Activated CD4-positive, alpha-beta T cell treated with anti-CD3 and anti-CD28 coated beads for 1 hour (primary cell): ENCODE results near the gene P4HB.

Experiments used
- DNase-seq: peaks from one replicate; pipeline ENCODE4 v3.0.0-alpha.2; 2020

Gene P4HB

DNA sequence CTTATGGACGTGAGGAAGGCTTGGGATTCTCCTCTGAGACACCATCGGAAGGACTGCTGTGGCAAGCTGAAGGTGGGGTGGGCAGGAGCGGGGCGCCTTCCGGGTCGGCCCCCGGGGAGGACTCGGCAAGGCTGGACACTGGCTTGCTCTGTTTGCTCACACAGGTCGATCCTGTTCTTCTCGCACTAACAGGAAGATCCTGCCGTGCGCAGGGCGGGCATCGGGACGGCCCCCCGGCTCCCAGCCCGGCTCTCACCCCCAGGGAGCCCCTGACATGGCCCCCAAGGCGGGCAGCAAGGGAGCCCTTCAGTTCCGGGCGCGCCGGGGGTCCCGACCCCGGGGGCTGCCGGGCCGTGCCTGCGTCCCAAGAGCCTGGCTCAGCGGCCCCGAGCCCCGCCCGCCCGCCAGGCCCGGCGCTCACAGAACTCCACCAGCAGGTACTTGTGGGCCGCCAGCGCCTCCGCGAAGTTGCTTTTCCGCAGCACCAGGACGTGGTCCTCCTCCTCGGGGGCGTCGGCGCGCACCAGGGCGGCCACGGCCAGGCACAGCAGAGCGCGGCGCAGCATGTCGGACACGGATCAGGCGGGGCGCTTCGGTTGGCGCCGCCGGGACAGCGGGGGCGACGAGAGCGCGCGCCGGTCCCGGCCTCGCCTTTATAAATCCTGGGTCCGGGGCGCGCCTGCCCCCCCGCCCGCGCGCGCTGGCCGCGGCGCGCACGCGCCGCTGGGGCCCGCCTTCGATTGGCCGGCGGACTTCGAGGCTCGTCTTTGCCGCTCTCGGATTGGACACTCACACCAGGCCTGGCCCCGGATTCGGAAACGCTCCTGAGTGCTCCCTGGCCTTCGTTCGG lies at the start of gene P4HB:
Gene P4HB (minus strand): TSS at position 630 of the 850 bp plus-strand sequence. CDS start 64 bp downstream, at position 566.
- DNase-seq: no peak

DNA sequence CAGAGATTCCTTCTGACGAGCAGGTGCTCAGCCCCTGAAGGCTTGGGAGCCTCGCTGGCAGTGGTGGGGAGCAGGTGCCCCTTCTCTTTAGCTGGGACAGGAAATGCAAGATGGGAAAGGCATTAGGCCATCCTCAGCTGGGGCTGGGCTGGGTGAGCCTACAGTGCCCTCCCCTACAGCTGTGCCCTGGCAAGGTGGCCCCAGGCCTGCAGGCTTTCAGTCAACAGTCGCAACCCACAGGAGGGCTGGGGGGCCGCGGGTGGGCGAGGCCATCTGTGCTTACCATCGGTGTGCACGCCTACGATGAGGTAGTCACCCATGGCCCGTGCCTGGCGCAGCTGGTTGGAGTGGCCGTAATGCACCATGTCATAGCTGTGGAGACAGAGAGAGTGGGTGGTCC lies 48.9 kb upstream of the P4HB start:
- DNase-seq: no peak

DNA sequence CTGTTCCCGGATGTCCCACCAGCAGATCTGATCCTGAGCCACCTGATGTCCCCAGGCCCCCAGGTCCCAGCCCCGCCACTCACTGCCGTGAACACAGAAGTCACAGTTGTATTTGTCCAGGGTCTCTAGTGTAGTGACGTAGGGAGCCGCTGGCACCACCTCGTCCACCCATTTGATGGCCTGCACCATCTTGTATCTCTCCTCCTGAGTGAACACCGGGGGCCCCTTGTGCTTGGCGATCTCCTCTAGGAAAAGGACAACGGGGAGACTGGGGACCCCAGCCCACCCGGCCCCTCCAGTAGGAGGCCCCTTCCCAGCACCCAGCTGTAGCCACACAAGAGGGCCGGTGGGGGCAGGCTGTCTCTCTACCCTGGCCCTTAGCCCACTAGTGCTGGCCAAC lies 48.5 kb upstream of the P4HB start:
- DNase-seq: no peak

DNA sequence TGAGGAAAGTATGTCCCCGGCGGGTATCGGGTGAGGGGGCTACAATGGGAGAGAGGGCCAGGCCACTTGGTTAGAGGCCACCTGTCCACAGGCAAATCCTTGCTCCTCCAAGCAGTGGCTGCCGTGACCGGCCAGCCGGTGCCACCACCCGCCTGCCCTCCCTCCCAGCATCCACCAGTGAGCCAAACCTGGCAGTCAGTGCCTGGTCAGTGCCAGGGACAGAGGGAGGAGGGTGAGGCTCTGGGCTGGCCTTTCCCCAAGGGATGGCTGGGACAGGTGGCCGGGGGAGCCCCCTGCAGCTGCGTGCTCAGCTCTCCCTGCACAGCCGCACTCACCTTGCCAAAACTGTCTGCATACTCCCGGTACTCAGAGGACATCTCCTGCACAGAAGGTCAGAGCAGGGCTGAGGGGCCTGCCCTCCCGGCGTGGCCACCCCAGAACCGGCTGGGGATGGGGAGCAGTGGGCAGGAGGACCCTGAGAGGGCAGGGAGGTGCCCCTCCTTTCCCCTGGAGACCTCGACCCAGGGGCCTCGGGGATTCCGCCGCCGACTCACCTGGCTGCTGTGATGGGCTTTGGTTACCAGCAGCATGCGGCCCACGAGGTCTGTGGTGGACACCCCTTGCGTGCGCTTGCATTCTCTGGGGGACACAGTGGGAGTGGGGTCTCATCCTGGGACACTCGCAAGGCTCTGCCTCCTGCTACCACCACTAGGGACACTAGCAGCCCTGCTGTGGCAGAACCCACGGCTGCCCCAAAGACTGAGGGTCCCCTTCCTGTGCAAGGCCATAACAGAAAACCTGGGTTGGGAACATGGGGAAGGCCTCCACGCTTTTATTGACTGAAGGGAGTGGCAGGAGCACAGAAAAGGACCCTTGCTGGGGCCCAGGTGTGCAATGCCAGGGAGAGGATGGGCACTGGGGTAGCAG lies 47.1 kb upstream of the P4HB start:
- DNase-seq: no peak

DNA sequence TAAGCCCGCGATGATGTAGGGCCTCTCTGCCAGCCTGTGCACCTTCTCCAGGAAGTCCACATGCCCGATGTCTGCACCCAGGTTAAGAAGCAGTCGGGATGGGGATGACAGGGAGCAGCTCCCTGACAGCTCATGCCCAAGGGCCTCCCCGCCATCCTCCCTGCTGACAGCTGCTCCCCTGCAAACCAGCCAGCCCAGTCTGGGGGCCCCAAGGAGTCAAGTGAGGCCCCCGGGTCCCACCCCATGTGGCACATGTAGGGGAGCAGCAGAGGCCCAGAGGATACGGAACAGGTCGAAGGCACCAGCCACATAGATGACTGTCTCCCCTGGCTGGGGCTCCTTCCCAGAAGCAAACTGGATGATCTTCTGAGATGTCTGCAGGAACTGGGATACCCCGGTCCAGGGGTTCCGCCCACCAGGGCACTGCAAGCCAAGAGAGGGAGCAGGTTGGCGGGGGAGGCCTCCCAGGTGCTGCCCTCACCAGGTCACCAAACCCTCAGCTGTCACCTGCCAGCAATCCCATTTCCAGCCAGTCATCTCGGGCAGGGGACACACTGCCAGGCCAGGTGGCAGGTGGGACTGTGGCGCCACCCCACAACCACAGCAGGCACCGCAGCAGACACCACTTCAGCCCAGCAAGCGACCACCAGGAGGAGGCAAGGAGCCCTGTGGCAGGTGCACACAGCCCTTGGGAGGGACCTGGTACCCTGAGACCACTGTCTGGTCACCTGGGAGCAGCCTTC lies 46.3 kb upstream of the P4HB start:
- no peak for DNase-seq

DNA sequence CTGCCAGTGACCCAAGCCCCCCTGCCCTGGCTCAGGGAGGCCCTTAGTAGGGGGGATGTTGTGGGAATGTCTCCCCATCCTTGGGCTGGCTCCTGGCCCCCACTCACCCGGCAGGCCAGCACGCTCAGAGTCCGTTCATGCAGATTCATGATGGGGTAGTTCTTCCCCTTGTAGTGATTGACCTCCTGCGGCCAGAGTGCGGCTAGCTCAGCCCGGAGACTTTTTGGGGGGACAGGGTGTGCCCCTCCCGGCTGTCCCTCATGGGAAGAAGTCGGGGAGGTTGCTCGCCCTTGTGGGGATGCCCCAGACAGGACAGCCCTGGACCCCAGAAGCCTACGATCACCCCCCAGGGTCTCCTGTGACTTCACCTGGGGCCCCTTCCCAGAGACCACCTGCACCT lies 45.7 kb upstream of the P4HB start:
- DNase-seq: no peak

DNA sequence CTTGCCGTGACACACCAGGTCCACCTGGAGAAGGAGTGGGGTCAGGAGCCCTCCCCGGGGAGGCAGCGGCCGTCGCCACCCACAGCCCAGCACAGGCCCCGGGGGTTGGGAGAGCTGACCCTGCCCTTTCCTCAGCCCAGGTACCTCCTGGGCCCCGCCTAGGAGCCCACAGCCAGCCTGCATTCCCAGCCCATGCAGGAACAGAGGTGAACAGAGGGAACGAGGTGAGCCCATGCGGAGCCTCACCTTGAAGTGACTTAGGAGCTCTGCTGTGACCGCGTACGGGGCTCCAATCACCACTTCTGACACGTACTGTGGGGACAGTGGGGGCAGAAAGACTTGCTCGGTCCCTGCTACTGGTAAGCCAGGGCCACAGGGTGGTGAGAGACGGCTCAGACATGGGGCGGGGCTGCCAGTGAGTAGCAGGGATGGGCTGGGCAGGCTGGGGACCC lies 45.1 kb upstream of the P4HB start:
- no peak for DNase-seq

DNA sequence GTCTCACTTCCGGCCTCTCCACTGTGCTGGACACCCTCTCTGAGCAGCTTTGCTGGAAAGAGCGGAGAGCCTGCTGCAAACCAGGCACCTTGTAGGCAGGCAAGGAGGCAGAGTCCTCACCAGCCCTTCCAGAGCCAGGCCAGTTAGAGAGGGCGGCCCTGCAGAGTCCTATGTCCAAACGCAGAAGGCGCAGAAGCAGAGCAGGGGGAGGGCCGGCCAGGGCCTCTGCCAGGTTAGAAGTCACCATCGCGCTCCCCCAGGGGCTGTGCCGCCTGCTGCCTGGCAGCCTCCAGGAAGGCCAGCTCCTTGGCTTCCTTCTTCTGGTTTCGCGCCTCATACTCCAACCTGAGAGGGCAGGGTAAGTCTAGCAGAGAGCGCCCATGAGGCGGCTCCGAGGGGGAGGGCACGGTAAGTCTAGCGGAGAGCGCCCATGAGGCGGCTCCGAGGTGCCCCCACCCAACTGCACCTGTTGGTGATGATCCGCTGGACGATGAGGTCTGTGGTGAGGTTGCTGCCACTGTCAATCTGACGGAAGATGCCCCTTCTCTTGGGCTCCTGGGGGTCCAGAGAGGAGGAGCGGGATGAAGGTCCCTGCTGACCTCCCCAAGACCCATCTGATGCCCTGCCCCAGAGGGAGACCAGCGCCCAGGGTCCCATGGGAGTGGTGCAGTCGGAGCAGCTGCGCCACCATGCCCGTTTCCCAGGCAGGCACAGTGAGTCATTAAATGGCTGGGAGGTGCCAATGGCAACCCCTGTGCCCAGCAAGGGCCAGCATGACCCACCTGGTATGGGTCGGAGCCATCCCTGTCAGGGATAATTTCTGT lies 44.5 kb upstream of the P4HB start:
- DNase-seq: no peak

DNA sequence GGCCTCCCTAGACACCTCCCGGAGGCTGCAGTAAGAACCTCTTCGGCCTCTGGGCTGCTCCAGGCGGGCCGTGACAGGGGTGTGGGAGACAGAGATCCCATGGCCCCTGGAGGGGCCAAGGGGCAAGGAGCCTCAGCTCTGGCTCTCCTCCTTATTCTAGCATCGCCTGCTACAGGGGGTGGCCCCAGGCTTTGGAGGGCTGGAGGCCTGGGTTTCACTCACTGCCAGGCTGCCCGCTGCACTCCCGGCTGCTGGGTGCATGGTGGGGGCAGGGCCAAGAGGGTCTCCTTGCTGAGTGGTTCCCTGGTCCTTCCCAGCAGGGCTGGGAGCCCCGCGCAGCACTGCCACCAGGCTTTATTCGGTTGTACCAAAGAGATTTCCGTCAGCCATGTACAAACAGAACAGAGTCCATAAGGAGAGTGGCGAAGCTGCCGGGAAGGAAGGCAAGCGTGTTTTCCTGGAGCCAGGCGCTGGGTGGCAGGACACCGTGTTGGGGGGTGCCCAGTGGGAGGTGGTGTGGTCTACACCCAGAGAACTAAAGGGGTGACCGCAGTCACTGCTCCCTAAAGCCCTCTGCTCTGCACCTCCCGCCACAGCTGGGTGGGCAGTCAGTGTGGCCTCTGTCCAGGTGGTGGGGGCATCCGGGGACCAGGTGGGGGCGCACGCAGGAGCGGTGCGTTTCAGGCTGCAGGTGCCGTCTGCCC lies 43.7 kb upstream of the P4HB start:
- DNase-seq: no peak

DNA sequence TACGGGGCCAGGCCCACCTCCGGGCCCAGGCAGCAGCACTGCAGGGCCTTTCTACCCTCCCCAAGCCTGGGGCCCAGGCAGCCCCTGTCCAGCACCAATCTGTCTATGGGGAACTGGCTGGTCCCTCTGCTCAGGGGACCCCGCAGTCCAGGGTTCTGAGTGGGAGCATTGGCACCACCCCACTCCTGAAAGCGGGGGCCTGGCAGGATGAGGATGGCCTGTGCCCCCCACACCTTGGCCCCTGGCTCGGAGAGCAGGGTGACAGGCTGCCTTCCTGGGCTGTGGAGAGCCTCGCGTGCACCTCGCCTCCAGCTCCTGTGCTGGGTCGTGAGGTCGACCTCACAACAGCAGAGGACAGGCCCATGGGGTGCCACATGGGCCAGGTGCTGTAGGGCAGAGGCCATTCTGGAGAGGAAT lies 43.1 kb upstream of the P4HB start:
- no peak for DNase-seq

DNA sequence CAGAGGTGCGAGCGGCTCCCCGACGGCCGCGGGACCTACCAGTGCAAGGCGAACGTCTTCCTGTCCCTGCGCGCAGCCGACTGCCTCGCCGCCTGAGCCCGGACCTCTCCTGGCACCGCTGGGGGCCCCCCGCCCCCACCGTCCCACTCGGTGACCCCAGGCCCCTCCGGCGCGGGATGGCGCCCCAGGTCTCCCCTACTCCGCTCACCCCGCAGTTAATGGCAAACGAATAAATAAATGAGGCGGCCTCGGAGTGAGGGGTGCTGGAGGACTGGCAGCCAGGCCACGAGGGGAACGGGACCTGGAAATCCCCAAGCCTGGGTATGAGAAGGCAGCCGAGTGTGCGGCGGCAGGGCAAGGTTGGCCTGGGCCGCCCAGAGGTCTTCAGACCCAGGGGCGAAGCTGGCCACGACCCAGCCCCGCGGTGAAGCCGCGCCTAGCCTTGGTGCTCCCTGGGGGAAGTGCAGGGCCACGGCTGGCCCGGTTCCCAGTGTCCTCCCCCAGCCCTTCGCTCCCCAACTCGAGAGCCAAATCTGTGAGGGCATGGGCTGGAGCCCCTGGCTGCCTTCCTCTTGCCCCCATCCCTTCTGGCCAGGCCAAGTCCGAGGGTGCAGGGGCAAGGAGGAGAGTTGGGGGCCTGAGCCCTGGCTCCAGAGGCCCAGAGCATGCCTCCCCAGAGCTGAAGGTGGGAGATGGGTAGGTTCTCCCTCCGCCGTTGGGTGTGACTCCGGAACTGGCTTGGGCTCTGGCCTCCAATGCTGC lies 42.5 kb upstream of the P4HB start:
- DNase-seq: no peak

DNA sequence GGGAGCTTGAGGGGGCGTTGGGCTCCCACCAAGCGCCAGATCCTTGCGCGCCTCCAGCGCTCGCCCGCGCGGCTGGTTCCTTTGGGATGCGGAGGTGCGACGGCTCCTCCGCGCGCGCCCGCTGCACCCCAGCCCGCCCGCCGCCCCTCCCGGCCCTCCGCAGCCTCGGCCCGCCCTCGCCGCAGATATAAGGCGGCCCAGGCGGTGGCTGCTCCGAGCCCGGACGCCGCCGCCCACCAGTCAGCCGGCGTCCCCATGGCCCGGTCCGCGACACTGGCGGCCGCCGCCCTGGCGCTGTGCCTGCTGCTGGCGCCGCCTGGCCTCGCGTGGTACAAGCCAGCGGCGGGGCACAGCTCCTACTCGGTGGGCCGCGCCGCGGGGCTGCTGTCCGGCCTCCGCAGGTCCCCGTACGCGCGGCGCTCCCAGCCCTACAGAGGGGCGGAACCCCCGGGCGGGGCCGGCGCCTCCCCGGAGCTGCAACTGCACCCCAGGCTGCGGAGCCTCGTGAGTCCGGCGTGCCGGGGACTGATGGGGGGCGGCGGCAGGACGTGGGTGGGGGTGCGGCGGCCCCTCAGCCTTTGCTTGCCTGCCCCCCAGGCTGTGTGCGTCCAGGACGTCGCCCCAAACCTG lies 41.8 kb upstream of the P4HB start, which contains the start of gene NPB:
Gene NPB (plus strand): TSS at position 216 of the 630 bp plus-strand sequence. CDS start 40 bp downstream, at position 256.
- no peak for DNase-seq

DNA sequence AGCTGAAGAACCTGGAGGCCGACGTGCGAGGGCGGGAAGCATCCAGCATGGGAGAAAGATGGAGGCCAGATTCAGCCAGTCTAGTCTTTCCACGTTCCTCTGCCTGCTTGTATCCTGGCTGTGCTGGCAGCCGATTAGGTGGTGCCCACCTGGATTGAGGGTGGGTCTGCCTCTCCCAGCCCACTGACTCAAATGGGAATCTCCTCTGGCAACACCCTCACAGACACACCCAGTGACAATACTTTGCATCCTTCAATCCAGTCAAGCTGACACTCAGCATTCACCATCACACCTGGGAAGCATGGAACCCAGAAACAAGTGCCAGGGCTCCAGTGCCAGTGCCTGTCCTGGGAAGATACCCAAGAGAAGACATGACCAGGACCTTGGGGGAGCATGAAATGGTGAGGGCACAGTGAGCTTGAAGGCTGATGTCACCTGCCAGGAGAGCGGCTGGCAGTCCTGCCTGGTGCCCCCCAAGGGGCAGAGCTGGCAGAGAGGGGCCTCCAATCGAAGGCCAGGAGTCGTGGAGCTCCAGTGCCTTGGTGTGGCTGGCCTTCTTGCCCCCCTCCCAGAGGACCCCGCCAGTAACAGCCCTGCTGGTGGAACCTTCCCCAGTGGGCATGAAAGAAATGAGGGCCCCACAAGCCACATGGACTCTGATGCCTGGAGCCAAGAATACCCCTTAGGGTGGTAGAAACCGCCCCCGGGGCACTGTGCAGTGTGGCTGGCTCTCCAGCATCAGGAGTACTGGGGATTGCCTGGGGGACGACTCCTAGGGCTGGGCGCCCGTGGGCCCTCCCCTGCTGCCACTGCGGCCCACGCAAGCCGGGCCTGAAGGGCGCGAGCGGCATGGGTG lies 41.1 kb upstream of the P4HB start:
- no peak for DNase-seq

DNA sequence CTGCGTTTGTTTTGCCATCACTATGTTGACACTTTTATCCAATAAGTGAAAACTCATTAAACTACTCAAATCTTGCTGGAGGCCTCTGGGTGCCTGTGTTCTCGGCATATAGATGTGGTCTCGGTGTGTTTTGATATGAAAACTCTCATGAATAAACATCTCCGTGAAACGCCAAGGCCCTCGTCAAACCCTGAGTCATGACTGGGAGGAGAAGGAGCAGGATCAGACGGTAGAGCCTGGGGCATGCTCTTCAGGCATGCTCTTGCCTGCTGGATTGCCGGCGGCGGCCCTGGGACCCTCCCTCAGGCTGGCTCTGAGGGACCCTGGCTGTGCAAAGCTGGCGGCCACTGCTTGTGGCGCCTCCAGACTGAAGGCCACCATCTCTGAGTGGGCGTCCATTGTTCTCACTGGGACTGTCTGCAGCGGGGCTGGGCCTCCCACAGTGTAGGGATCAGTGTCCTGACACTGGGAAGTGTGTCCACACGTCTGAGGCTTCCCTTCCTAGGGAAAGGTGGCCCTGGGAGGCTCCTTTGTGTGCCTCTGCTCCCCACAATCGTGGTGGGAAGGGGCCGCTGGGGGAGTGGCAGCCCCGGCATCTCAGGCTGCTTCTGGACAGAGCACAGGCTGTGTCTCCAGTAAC lies 40.0 kb upstream of the P4HB start:
- no peak for DNase-seq

DNA sequence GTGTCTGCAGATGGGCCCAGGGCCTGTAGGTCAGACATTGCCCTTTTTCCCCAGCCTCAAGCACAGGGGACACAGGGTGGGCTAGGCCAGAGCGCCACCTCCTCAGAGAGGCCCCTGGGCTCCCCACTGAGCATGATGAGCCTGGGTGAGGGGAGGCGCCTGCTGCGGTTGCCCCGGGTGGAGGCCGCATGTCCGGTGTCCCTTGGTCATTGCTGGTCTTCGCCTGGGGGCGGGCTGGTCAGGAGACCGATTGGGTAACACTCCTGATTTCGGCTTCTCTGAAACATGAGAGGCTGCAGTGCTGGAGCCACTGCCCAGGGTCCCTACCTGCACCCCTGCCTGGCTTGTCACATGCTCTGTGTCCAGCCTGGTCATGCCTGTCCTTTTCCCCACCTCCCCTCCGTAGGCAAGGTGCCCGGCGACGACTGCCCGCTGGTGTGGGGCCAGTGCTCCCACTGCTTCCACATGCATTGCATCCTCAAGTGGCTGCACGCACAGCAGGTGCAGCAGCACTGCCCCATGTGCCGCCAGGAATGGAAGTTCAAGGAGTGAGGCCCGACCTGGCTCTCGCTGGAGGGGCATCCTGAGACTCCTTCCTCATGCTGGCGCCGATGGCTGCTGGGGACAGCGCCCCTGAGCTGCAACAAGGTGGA lies 39.3 kb upstream of the P4HB start:
- no peak for DNase-seq

DNA sequence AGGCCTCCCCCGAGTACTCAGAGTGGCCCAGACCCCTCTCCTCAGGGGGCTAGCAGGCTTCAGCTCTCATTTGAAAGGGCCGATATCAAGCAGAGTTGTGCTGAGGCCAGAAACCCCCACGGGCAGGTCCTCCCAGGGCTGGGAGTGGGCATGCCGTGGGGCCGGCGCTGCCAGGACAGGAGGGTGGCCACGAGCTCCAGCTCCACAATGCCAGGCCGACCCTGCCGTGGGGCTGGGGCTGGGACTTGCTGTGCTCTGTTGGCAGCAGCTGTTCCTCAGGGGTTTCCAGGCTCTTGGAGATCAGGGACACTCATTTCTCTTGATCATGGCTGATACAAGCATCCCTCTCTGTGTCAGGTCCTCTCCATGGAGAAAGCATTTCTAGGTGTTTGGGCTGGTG lies 38.5 kb upstream of the P4HB start:
- no peak for DNase-seq

DNA sequence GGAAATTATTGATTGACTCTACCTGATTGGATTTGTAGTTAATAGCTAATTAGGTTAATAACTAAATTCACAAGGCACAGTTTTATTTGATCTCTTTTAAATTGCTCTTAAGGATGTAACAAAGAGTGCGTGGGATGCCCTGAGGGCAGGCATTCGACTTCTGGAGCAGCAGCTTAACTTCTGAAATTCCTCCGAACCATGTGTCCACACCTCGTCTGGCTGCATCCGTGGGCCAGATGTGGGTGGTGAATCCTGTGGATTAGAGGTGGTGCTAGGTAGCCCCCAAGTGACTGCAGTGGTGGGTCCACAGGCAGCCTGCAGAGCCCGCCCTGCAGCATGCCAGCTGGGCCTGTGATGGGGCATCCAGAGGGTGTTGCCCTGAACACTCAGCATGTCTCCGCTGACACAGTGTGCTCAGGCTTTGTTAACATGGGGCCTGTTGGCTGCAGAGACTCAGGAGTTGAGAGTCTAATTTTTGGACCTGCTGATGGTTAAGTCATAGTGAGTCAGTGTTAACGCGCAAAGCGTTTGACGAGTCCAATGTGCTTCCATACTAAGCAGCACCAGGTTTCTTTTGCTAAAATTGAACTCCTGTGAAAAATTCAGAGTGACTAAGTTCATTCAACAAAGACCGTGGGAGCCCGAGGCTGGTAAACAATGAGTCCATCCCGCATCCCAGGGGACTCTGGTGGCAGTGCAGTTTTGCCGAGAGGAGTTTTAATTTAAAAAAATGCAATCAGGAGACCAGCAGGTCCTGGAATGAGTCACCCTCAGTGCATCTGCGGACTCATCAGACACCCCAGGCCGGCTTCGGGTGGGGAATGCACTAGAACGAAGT lies 37.9 kb upstream of the P4HB start:
- no peak for DNase-seq
